H1 (cell line): ENCODE results near the gene SLC9B2. TPM values are rescaled to one million over a fixed set of nuclear protein-coding genes. Genes with fewer than 3 reads are reported as not detected.

Experiments
- POU5F1 ChIP-seq: IDR thresholded peaks from 2 replicates; pipeline ENCODE4 v1.6.1; 2011; ENCODE audit warnings: low read depth, mild to moderate bottlenecking, low read length, moderate library complexity
- RXRA ChIP-seq: IDR thresholded peaks from 2 replicates; pipeline ENCODE4 v1.6.1; 2011; ENCODE audit warnings: low read depth, mild to moderate bottlenecking, low read length, moderate library complexity; ENCODE audit not compliant: insufficient read depth
- TEAD4 ChIP-seq: IDR thresholded peaks from 2 replicates; pipeline ENCODE4 v1.6.1; 2012; ENCODE audit warnings: low read depth, low read length, inconsistent platforms, mixed read lengths
- polyA plus RNA-seq, 7 experiments: library from polyadenylated mRNA; depleted of rRNA in 3 of 7; stranded (reverse) in 5 of 7; unstranded in 2 of 7; fragments of >200 nt in 5 of 7; fragments of 200-250 nt in 2 of 7; gene quantifications; 1 replicate in 5 of 7; 2 replicates in 1 of 7; 4 replicates in 1 of 7; pipeline versions ENCODE4 v1.2.1 to v1.2.3, GENCODE V29; 2011 to 2013; ENCODE audit warnings: missing spikeins in 2 of 7, mixed read lengths in 2 of 7
- total RNA-seq: library from RNA; stranded (reverse); fragmentation: NEBNext Ultra II Directional; extraction: Animal tissue kit (Norgen Biotek cat#: 25700); gene quantifications from 2 replicates; pipeline ENCODE4 v1.2.1, GENCODE V29; 2021

The SLC9B2 gene
- total and polyA plus RNA-seq, 2 of the 8 experiments (the other 6 are each of a cell fraction or from before 2014, with no cell fraction given), result 3.2 to 5.2 TPM

DNA sequence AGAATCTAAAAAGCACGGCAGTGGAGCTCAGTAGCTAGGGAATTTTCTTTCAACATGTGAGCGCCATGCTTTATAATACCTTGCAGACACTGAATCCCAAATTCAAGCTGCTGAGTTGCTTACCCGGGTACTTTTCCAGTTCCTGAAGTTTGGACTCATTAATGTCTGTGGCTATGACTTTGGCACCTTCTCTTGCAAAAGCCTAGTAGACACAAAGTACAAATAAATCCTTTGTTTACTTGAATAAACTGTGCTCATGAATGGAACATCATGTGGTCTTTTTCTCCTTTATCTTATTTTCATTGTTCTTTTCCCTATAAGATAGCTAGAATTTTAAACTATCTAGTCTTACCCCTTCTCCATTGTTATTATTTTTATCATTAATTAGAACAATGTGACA lies 18.5 kb upstream of the SLC9B2 start (continued):
- TF ChIP-seq RXRA (no peak), TEAD4 (no peak), POU5F1 (no peak)
